Measurements from ENCODE around the gene MEIOC. TPM values are rescaled to one million over a fixed set of nuclear protein-coding genes. Genes with fewer than 3 reads are reported as not detected.
A peak's percentile ranks its signal among the peaks of the same experiment; 100 is the strongest.
"Not testable (repeated sequence)": the region's sequence is repeated elsewhere in the genome, so short reads cannot be mapped to it uniquely, and the experiment has no call there.

The MEIOC gene
- total and polyA plus RNA-seq, 9 of the 15 experiments (the other 6 are each of a cell fraction or from before 2014, with no cell fraction given): 0.04 to 0.23 (median 0.06) TPM; not detected in 5

GRCh38 chr17:44690746-44691306 is 34.6 kb downstream of the MEIOC start (continued):
- TF ChIP-seq SMARCA4 (IDR thresholded peaks at IDR 0.05) (peak; percentile 10; the same call in 1 of the 2 replicates), MLLT1 (IDR thresholded peaks at IDR 0.05) (peak in 1 of 2 experiments; percentile 82; a peak in 2 of 4 replicates), GTF2E2 (tag; IDR thresholded peaks at IDR 0.05) (peak; percentile 59; the same call in 1 of the 2 replicates), ATF3 (CRISPR knock-in tag; conservative IDR thresholded peaks at IDR 0.05) (0 out of 2 replicates have a peak, but pooled peaks have one; percentile 1), ESRRA (IDR thresholded peaks at IDR 0.05; ENCODE audit: borderline replicate concordance, low read depth) (0 out of 2 replicates have a peak, but pooled peaks have one; percentile 4), CREB1 (CRISPR knock-in tag; IDR thresholded peaks at IDR 0.05) (0 out of 2 replicates have a peak, but pooled peaks have one; percentile 9), TEAD1 (CRISPR knock-in tag; IDR thresholded peaks at IDR 0.05) (peak in 1 of 2 experiments; percentile 22; a peak in 1 of 4 replicates), ADNP (tag; IDR thresholded peaks at IDR 0.05) (peak; percentile 96), ZEB2 (IDR thresholded peaks at IDR 0.05) (peak; percentile 47; the same call in 1 of the 2 replicates), PHB (CRISPR knock-in tag; IDR thresholded peaks at IDR 0.05) (0 out of 2 replicates have a peak, but pooled peaks have one; percentile 44), FOXK2 (conservative IDR thresholded peaks at IDR 0.05 in 1 of 2, IDR thresholded peaks at IDR 0.05 in 1 of 2; ENCODE audit: low read depth in 2 of 2) (peak; percentile 54 to 56; a peak in 3 of 4 replicates), CTCF (IDR thresholded peaks at IDR 0.05 in 2 of 3, conservative IDR thresholded peaks at IDR 0.05 in 1 of 3; ENCODE audit: insufficient read depth in 2 of 3, low read depth in 1 of 3, low read length in 3 of 3) (peak in 2 of 3 experiments; percentile 30 to 37; a peak in 2 of 6 replicates), FOXP1 (CRISPR knock-in tag; IDR thresholded peaks at IDR 0.05) (peak; percentile 71; the same call in 1 of the 2 replicates), ELF1 (tag; IDR thresholded peaks at IDR 0.05) (peak; percentile 43; the same call in 1 of the 2 replicates), CTCFL (IDR thresholded peaks at IDR 0.05; ENCODE audit: borderline replicate concordance, insufficient read depth, low read depth, low read length, poor library complexity, severe bottlenecking) (peak; percentile 68), SMARCA5 (IDR thresholded peaks at IDR 0.05) (0 out of 2 replicates have a peak, but pooled peaks have one; percentile 49), FOXA3 (CRISPR knock-in tag; conservative IDR thresholded peaks at IDR 0.05 in 1 of 2, IDR thresholded peaks at IDR 0.05 in 1 of 2) (peak in 1 of 2 experiments; percentile 58; a peak in 1 of 4 replicates)
- TF ChIP-seq ATF3, CREB1 (IDR thresholded peaks at IDR 0.05): not testable (repeated sequence)

Measured in K562 (cell line).